Measurements from ENCODE around the gene HSP90B1. TPM values are rescaled to one million over a fixed set of nuclear protein-coding genes. Genes with fewer than 3 reads are reported as not detected.
A peak's percentile ranks its signal among the peaks of the same experiment; 100 is the strongest.

Gene HSP90B1
- total and polyA plus RNA-seq, 9 of the 15 experiments (the other 6 are each of a cell fraction or from before 2014, with no cell fraction given) = 196 to 719 (median 557) TPM

DNA sequence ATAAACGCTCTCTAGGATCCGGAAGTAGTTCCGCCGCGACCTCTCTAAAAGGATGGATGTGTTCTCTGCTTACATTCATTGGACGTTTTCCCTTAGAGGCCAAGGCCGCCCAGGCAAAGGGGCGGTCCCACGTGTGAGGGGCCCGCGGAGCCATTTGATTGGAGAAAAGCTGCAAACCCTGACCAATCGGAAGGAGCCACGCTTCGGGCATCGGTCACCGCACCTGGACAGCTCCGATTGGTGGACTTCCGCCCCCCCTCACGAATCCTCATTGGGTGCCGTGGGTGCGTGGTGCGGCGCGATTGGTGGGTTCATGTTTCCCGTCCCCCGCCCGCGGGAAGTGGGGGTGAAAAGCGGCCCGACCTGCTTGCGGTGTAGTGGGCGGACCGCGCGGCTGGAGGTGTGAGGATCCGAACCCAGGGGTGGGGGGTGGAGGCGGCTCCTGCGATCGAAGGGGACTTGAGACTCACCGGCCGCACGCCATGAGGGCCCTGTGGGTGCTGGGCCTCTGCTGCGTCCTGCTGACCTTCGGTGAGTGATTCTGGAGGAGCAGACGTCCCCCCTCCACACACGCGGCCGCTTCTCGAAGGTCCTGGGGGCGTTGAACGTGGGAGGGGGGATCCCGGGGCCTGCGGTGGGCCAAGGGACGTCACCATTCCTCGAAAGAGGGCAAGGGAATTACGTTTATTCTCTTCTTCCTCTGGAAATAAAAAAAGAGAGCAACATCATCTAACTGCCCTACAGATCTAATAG is at the start of gene HSP90B1 (continued):
- TF ChIP-seq, protein P1, sequence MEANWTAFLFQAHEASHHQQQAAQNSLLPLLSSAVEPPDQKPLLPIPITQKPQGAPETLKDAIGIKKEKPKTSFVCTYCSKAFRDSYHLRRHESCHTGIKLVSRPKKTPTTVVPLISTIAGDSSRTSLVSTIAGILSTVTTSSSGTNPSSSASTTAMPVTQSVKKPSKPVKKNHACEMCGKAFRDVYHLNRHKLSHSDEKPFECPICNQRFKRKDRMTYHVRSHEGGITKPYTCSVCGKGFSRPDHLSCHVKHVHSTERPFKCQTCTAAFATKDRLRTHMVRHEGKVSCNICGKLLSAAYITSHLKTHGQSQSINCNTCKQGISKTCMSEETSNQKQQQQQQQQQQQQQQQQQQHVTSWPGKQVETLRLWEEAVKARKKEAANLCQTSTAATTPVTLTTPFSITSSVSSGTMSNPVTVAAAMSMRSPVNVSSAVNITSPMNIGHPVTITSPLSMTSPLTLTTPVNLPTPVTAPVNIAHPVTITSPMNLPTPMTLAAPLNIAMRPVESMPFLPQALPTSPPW (CRISPR knock-in tag; IDR thresholded peaks at IDR 0.05) = peak; percentile 97
- peak; percentile 80 for TF ChIP-seq SP1 (CRISPR knock-in tag; IDR thresholded peaks at IDR 0.05)
- peak in 1 of 2 experiments; percentile 53; a peak in 1 of 4 replicates for TF ChIP-seq SRF (CRISPR knock-in tag; IDR thresholded peaks at IDR 0.05)
- peak; percentile 93 for TF ChIP-seq PML (IDR thresholded peaks at IDR 0.05; ENCODE audit: low read length)
- TF ChIP-seq TGIF2 (CRISPR knock-in tag; IDR thresholded peaks at IDR 0.05) = 0 out of 2 replicates have a peak, but pooled peaks have one; percentile 25
- no peak for TF ChIP-seq POLR2AphosphoS2 (IDR thresholded peaks at IDR 0.05; ENCODE audit: low read length)
- TF ChIP-seq, protein P2, sequence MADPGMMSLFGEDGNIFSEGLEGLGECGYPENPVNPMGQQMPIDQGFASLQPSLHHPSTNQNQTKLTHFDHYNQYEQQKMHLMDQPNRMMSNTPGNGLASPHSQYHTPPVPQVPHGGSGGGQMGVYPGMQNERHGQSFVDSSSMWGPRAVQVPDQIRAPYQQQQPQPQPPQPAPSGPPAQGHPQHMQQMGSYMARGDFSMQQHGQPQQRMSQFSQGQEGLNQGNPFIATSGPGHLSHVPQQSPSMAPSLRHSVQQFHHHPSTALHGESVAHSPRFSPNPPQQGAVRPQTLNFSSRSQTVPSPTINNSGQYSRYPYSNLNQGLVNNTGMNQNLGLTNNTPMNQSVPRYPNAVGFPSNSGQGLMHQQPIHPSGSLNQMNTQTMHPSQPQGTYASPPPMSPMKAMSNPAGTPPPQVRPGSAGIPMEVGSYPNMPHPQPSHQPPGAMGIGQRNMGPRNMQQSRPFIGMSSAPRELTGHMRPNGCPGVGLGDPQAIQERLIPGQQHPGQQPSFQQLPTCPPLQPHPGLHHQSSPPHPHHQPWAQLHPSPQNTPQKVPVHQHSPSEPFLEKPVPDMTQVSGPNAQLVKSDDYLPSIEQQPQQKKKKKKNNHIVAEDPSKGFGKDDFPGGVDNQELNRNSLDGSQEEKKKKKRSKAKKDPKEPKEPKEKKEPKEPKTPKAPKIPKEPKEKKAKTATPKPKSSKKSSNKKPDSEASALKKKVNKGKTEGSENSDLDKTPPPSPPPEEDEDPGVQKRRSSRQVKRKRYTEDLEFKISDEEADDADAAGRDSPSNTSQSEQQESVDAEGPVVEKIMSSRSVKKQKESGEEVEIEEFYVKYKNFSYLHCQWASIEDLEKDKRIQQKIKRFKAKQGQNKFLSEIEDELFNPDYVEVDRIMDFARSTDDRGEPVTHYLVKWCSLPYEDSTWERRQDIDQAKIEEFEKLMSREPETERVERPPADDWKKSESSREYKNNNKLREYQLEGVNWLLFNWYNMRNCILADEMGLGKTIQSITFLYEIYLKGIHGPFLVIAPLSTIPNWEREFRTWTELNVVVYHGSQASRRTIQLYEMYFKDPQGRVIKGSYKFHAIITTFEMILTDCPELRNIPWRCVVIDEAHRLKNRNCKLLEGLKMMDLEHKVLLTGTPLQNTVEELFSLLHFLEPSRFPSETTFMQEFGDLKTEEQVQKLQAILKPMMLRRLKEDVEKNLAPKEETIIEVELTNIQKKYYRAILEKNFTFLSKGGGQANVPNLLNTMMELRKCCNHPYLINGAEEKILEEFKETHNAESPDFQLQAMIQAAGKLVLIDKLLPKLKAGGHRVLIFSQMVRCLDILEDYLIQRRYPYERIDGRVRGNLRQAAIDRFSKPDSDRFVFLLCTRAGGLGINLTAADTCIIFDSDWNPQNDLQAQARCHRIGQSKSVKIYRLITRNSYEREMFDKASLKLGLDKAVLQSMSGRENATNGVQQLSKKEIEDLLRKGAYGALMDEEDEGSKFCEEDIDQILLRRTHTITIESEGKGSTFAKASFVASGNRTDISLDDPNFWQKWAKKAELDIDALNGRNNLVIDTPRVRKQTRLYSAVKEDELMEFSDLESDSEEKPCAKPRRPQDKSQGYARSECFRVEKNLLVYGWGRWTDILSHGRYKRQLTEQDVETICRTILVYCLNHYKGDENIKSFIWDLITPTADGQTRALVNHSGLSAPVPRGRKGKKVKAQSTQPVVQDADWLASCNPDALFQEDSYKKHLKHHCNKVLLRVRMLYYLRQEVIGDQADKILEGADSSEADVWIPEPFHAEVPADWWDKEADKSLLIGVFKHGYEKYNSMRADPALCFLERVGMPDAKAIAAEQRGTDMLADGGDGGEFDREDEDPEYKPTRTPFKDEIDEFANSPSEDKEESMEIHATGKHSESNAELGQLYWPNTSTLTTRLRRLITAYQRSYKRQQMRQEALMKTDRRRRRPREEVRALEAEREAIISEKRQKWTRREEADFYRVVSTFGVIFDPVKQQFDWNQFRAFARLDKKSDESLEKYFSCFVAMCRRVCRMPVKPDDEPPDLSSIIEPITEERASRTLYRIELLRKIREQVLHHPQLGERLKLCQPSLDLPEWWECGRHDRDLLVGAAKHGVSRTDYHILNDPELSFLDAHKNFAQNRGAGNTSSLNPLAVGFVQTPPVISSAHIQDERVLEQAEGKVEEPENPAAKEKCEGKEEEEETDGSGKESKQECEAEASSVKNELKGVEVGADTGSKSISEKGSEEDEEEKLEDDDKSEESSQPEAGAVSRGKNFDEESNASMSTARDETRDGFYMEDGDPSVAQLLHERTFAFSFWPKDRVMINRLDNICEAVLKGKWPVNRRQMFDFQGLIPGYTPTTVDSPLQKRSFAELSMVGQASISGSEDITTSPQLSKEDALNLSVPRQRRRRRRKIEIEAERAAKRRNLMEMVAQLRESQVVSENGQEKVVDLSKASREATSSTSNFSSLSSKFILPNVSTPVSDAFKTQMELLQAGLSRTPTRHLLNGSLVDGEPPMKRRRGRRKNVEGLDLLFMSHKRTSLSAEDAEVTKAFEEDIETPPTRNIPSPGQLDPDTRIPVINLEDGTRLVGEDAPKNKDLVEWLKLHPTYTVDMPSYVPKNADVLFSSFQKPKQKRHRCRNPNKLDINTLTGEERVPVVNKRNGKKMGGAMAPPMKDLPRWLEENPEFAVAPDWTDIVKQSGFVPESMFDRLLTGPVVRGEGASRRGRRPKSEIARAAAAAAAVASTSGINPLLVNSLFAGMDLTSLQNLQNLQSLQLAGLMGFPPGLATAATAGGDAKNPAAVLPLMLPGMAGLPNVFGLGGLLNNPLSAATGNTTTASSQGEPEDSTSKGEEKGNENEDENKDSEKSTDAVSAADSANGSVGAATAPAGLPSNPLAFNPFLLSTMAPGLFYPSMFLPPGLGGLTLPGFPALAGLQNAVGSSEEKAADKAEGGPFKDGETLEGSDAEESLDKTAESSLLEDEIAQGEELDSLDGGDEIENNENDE (IDR thresholded peaks at IDR 0.05; ENCODE audit: low read depth, low read length) = no peak
- peak; percentile 80; the same call in 1 of the 2 replicates for TF ChIP-seq CREB1 (IDR thresholded peaks at IDR 0.05)
- peak; percentile 82 for TF ChIP-seq CREB1 (CRISPR knock-in tag; IDR thresholded peaks at IDR 0.05)
- TF ChIP-seq, protein P3, sequence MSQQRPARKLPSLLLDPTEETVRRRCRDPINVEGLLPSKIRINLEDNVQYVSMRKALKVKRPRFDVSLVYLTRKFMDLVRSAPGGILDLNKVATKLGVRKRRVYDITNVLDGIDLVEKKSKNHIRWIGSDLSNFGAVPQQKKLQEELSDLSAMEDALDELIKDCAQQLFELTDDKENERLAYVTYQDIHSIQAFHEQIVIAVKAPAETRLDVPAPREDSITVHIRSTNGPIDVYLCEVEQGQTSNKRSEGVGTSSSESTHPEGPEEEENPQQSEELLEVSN (IDR thresholded peaks at IDR 0.05; ENCODE audit: borderline replicate concordance in 1 of 2, extremely low read depth in 1 of 2, insufficient read depth in 1 of 2, insufficient read length in 1 of 2, low read depth in 1 of 2, low read length in 1 of 2, poor library complexity in 1 of 2, severe bottlenecking in 1 of 2) = peak; percentile 88 to 92
- no peak for TF ChIP-seq KLF6 (CRISPR knock-in tag; IDR thresholded peaks at IDR 0.05; ENCODE audit: borderline replicate concordance)
- peak; percentile 57 to 69; a peak in 3 of 4 replicates for TF ChIP-seq NRF1 (conservative IDR thresholded peaks at IDR 0.05 in 1 of 2, IDR thresholded peaks at IDR 0.05 in 1 of 2)
- TF ChIP-seq EGR1 (conservative IDR thresholded peaks at IDR 0.05) = peak; percentile 89

Measured in K562 (cell line).